Measurements from ENCODE around the gene CLDN5.

CLDN5 gene

DNA sequence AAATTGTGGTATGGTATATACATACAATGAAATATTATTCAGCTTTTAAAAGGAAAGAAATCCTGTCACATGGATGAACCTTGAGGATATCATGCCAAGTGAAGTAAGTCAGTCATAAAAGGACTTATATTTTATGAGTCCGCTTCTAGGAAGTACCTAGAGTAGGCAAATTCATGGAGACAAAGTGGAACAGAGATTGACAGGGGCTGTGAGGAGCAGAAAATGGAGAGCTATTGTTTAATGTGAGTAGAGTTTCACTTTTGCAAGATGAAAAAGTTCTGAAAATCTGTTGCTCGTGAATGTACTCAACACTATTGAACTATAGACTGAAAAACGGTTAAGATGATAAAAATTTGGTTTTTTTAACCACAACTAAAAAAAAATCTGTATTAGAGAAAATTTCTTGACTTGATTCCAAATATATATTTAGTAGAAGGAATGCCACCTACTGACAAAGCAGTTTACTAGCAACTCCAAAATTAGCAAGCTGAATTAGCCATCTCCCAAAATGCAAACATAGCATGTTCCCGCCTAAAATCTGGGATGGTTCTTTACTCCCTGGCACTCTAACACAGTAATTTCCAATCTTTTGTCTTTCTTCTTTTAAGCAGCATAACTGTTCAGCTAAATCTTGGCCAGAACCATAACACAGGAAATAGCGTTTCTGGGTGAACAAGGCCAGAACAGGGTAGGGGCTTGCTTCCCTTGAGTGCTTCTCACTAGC is 46.7 kb downstream of the CLDN5 start:
- TF ChIP-seq, protein P1, sequence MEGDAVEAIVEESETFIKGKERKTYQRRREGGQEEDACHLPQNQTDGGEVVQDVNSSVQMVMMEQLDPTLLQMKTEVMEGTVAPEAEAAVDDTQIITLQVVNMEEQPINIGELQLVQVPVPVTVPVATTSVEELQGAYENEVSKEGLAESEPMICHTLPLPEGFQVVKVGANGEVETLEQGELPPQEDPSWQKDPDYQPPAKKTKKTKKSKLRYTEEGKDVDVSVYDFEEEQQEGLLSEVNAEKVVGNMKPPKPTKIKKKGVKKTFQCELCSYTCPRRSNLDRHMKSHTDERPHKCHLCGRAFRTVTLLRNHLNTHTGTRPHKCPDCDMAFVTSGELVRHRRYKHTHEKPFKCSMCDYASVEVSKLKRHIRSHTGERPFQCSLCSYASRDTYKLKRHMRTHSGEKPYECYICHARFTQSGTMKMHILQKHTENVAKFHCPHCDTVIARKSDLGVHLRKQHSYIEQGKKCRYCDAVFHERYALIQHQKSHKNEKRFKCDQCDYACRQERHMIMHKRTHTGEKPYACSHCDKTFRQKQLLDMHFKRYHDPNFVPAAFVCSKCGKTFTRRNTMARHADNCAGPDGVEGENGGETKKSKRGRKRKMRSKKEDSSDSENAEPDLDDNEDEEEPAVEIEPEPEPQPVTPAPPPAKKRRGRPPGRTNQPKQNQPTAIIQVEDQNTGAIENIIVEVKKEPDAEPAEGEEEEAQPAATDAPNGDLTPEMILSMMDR (IDR thresholded peaks at IDR 0.05; ENCODE audit: low read depth, low read length), result peak; percentile 21
- DNase-seq (ENCODE audit: low read depth in 2 of 2), result peak; percentile 41 to 50
- H3K4me3 ChIP-seq (replicated peaks in 1 of 2; ENCODE audit: low read depth in 2 of 2, low read length in 2 of 2), result peak overlapping the region; percentile 90 to 93

DNA sequence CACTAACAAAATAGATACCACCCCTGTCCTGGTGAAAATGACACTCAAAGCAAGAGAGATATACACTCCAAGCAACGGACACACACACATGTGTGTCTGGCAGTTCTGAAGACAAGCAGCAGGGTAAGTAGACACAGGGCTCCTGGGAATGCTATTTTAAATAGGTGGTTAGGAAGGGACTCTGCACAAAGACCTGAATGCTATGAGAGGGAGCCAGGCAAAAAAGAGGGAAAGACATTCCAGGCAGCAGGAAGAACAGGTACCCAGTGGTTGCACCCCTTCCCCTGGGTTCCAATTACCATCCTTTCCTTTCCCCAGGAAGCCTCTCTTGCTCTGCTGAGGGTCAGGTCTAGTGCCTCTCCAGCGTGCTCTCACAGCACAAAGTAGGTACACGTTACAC is 48.2 kb downstream of the CLDN5 start:
- H3K4me3 ChIP-seq (replicated peaks in 1 of 2; ENCODE audit: low read depth in 2 of 2, low read length in 2 of 2), result no peak overlapping the region
- no peak for DNase-seq (ENCODE audit: low read depth in 2 of 2)
- TF ChIP-seq, protein P1 (IDR thresholded peaks at IDR 0.05; ENCODE audit: low read depth, low read length), result no peak

DNA sequence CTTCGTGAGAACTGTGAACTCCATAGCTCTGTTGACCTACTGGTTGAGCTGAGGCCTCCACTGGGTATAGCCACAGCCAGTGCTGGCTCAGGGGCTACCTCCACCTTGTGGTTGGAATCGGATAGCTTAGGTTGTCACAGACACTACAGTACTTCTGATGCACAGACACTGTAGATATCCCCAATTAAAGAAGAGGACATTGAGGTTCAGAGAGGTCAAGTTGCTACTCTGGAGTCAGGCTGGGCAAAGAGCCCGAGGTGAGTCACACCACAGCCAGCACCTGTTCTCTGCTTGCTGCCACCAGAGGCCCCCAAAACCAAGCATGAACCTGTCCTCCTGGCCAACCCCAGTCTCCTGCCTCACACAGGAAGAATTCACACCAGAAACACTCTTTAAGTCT is 50.6 kb downstream of the CLDN5 start:
- H3K4me3 ChIP-seq (replicated peaks in 1 of 2; ENCODE audit: low read depth in 2 of 2, low read length in 2 of 2), result no peak overlapping the region
- TF ChIP-seq, protein P1 (IDR thresholded peaks at IDR 0.05; ENCODE audit: low read depth, low read length), result peak; percentile 12
- peak in 1 of 2 donors; percentile 28 for DNase-seq (ENCODE audit: low read depth in 2 of 2)
